ENCODE results near the gene JAML.

DNA sequence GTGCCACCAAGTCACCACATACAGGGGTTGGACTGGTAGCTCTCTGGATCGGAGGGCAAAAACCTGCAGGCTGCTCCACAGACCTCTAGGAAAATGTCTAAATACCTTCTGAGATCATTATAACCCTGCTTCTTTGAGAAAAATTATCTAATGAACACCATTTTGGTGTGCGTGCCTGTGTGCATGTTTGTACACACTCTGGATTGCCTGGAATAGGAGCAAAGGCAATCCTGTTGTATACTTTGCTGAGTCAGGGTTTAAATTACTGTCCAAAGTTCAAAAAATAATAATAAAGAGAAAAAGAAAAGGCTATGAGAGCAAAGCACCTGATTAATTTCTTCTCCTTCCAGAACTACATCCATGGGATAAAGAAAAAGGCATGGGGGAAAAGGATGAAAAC lies 11.0 kb downstream of the JAML start:
- TF ChIP-seq, protein P1, sequence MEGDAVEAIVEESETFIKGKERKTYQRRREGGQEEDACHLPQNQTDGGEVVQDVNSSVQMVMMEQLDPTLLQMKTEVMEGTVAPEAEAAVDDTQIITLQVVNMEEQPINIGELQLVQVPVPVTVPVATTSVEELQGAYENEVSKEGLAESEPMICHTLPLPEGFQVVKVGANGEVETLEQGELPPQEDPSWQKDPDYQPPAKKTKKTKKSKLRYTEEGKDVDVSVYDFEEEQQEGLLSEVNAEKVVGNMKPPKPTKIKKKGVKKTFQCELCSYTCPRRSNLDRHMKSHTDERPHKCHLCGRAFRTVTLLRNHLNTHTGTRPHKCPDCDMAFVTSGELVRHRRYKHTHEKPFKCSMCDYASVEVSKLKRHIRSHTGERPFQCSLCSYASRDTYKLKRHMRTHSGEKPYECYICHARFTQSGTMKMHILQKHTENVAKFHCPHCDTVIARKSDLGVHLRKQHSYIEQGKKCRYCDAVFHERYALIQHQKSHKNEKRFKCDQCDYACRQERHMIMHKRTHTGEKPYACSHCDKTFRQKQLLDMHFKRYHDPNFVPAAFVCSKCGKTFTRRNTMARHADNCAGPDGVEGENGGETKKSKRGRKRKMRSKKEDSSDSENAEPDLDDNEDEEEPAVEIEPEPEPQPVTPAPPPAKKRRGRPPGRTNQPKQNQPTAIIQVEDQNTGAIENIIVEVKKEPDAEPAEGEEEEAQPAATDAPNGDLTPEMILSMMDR (IDR thresholded peaks at IDR 0.05): no peak
- TF ChIP-seq EZH2 (IDR thresholded peaks at IDR 0.05): no peak
- no peak for TF ChIP-seq EZH2phosphoT487 (IDR thresholded peaks at IDR 0.05)
